Stimulated activated effector memory CD8-positive, alpha-beta T cell treated with anti-CD3 and anti-CD28 coated beads, Interleukin-12 subunit alpha, Interleukin-12 subunit beta, amount 100 ng/mL, for 72 hours (primary cell): ENCODE data around the gene MACROH2A2.
"Not testable (repeated sequence)": the region's sequence is repeated elsewhere in the genome, so short reads cannot be mapped to it uniquely, and the experiment has no call there.

Experiments
- ATAC-seq: fragments of 150-1000 bp; cut with Tn5 transposase; 2 replicates; pipeline ENCODE4 v1.10.0; 2021
- DNase-seq, 2 donors: peaks; one replicate each; pipeline ENCODE4 v3.0.0; 2021 to 2022; ENCODE audit warnings: low spot score in 2 of 2
- H3K27ac Mint-ChIP-seq: one replicate; pipeline ENCODE4 v1.8.0; 2022; ENCODE audit warnings: mild to moderate bottlenecking, mixed read lengths
- H3K36me3 Mint-ChIP-seq: one replicate; pipeline ENCODE4 v1.8.0; 2022; ENCODE audit warnings: mild to moderate bottlenecking, mixed read lengths
- H3K4me1 Mint-ChIP-seq: one replicate; pipeline ENCODE4 v1.8.0; 2022; ENCODE audit warnings: mixed read lengths
- H3K4me3 Mint-ChIP-seq: one replicate; pipeline ENCODE4 v1.8.0; 2022; ENCODE audit warnings: mild to moderate bottlenecking, mixed read lengths
- H3K9me3 Mint-ChIP-seq: one replicate; pipeline ENCODE4 v1.8.0; 2022; ENCODE audit warnings: mixed read lengths

MACROH2A2 gene

DNA sequence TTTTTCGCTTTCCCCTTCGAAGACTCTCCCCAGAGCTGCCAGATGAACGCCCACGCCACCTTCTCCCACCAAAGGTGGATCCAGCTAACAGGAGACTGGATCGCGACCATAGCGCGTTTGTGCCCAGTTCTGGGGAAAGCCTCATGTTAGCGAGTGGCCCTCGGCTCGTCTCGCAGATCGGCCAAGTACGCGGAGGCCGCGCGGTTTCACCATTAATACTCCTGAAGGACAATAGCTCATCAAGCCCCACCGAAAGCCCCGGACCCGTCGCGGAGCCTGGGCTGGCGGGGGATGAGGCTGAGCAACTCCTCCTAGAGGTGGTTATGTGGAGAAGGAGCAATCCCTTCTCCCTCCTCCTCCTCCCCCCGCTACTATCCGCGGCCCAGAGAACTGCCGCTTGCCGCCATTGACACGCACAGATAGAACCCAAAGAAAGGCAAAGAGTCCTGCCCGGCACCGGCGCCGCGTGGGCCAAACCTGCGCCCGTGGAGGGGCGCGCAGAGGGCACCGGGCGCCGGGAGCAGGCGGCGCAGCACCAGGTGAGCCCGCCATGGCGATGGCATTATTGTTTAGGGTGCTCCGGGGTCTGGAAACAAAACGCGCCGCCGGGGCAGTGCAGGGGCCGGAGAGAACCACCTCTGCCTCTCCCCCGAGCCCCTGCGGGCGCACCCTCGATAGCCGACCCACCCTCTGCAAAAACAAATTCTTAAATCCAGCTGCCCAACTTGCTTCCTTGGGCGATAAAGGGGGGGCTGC lies at the start of gene MACROH2A2:
MACROH2A2 (plus strand) TSS at position 385 of the 756 bp plus-strand sequence. CDS start 22,813 bp downstream, outside the sequence.
- Mint-ChIP-seq H3K4me1 (peaks cover 10% of the 10 kb centered on the region), H3K27ac (no peak within 1 kb of the TSS), H3K4me3 (peak within 1 kb of the TSS; percentile 73), H3K36me3 (no peaks in the 10 kb centered on the region), H3K9me3 (no peaks in the 10 kb centered on the region)
- DNase-seq (peak in 1 of 2 donors; percentile 61), ATAC-seq (peak; percentile 57)

DNA sequence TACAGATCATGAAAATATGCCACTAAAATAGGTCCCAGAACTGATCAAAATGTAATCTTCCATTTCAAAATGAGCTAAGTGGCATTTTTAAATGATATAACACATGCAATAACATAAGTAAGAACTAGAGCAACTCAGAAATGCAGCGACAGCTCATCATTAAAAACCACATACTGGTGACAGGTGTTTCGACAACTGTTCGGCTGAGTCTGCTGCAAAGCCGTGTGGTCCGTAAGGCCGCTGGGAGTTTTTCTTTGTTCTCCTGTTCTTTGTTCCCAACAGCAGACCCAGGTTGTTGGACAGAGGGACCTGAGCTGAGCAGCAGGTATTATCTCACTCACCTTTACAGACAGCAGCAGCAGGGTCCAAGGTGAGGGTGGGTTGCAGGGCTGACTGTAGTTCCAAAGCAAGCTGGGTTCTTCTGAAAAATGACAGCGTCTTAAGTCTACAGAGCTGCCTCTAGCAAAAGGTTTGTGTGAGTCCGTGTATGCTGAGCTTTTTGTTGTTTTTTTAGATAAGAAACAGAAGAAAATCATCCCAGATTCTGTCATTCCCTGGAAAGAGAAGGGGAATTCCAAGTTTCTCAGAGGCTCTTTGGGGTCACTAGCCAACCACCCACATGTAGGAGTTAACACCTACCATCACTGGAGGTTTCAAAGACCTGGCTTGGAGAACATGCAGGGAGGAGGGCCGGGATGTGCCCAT lies 45.4 kb upstream of the MACROH2A2 start:
- Mint-ChIP-seq H3K36me3 (no peaks in the 10 kb centered on the region), H3K9me3 (no peaks in the 10 kb centered on the region), H3K4me3 (no peak overlapping the region), H3K4me1 (no peaks in the 10 kb centered on the region), H3K27ac (no peak overlapping the region)
- no peak for DNase-seq
- no peak for ATAC-seq

DNA sequence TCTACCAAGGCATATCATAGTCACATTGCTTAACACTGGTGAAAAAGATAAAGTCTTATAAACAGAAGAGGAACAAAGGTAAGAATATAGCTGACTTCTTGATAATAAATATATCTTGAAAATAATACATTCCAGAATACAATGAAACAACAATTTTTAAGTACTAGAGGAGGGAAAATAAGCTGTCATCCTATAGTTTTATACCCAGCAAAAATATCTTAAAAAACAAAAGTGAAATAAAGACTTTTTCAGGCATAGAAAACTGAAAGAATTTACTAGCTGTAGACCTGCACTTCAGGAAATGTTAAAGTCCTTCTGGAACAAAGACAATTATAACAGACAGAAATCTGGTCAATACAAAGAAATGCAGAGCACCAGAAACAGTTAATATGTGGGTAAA lies 21.4 kb upstream of the MACROH2A2 start:
- no peaks in the 10 kb centered on the region for H3K4me1 Mint-ChIP-seq
- no peak overlapping the region for H3K4me3 Mint-ChIP-seq
- no peak for ATAC-seq
- no peaks in the 10 kb centered on the region for H3K36me3 Mint-ChIP-seq
- DNase-seq = no peak
- no peak overlapping the region for H3K27ac Mint-ChIP-seq
- peaks cover 21% of the 10 kb centered on the region for H3K9me3 Mint-ChIP-seq

DNA sequence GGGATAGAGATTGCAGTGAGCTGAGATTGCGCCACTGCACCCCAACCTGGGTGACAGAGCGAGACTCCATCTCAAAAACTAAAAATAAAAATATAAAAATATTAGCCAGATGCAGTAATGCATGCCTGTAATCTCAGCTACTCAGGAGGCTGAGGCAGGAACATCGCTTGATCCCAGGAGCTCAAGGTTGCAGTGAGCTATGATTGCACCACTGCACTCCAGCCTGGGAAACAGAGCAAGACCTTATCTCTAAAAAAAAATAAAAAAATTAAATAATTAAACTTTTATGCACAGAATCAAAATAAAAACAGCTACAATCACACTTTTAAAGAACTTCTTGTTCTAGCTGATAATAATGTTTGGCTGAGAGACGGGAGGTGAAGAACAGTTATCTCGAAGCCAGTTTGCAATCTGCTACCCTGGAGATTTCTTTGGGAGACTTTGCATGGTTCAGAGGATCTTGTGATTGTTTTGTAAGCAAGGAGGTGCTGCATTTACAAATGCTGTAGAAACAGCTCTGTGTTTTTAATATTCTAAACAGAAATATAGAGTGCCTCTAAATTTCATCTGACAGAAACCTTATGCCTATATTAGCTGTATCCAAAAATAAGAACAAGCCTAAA lies 19.9 kb upstream of the MACROH2A2 start:
- DNase-seq (no peak), ATAC-seq (no peak)
- no peak overlapping the region for H3K4me3 Mint-ChIP-seq
- no peaks in the 10 kb centered on the region for H3K4me1 Mint-ChIP-seq
- peaks cover 18% of the 10 kb centered on the region for H3K9me3 Mint-ChIP-seq
- no peak overlapping the region for H3K27ac Mint-ChIP-seq
- no peaks in the 10 kb centered on the region for H3K36me3 Mint-ChIP-seq

DNA sequence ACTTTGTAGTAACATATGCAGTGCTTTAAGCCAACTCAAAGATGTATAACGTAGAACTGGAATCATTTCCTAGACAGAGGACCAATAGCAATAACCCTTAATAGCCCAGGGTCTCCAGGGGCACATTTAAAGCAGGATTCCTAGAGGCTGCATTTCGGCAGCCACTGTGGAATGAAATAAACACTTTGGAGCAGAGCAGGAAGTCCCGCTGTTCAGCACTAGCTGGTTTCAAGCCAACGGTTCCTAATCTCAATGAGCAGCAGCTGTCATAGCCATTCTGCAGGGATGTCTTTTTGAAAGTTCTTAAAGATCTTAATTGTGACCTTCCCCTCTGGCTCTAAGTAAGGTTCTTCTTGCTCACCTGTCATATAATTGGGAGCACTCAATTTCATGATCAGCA lies 18.4 kb upstream of the MACROH2A2 start:
- Mint-ChIP-seq H3K4me3 (no peak overlapping the region), H3K4me1 (no peaks in the 10 kb centered on the region), H3K9me3 (peaks cover 21% of the 10 kb centered on the region), H3K27ac (no peak overlapping the region), H3K36me3 (no peaks in the 10 kb centered on the region)
- ATAC-seq (no peak), DNase-seq (no peak)

DNA sequence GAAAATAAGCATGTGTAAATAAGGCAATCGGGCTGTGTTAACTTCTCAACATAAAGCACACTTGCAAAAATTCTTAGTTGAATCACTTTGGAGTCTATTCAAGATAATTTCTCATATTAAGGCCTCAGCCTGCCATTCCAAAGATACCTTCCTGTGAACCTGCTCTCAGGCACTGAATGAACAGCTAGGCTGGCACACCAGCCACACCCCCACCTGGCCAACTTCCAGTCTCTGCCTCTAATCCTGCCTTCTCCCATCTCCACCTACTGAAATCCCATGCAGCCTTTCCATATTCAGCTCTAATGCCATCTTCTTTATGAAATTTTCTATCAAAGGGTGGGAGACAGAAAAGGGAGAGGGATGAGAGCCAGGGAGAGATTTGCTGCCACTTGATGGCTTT lies 17.1 kb upstream of the MACROH2A2 start:
- DNase-seq (no peak), ATAC-seq (no peak)
- Mint-ChIP-seq H3K9me3 (peaks cover 15% of the 10 kb centered on the region), H3K4me1 (no peaks in the 10 kb centered on the region), H3K36me3 (no peaks in the 10 kb centered on the region), H3K27ac (no peak overlapping the region), H3K4me3 (no peak overlapping the region)

DNA sequence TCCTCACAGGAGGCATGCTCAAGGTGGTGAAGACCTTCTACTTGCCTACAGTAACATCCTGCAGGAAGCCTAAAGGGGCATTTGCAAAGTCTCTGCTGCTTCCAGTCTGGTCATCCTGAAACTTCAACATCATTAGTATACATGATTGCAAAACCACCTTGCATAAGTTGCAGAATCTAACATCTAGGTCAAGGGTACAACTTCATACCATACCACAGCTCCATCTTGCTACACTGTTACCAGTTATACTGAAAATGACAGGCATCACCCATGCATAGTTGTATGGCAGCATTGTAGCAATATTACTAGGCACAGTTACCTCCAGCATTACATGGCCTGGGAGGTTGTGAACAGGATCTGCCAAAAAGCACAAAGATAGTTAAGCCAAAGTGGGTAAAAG lies 13.7 kb upstream of the MACROH2A2 start:
- Mint-ChIP-seq H3K4me1 (no peaks in the 10 kb centered on the region), H3K4me3 (no peak overlapping the region), H3K36me3 (no peaks in the 10 kb centered on the region), H3K9me3 (peaks cover 13% of the 10 kb centered on the region), H3K27ac (no peak overlapping the region)
- ATAC-seq = peak; percentile 40
- DNase-seq = no peak

DNA sequence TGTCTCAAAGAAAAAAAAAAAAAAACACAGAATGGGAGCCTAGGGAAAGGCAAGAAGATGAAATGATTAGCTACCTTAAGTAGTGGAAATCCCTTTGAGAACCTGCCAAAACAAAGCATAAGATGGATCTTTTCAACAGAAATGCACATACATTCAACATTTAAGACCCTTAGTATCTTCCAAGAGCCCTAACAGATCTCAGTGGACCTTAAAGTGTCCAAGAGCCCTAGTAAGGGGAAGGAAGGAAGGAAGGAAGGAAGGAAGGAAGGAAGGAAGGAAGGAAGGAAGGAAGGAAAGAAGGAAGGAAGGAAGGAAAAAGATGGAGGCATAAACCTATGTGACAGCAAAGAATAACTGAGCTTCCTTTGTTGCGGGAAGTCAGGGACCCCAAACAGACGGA lies 11.6 kb upstream of the MACROH2A2 start:
- Mint-ChIP-seq H3K9me3 (peaks cover 13% of the 10 kb centered on the region), H3K4me3 (no peak overlapping the region), H3K4me1 (no peaks in the 10 kb centered on the region)

DNA sequence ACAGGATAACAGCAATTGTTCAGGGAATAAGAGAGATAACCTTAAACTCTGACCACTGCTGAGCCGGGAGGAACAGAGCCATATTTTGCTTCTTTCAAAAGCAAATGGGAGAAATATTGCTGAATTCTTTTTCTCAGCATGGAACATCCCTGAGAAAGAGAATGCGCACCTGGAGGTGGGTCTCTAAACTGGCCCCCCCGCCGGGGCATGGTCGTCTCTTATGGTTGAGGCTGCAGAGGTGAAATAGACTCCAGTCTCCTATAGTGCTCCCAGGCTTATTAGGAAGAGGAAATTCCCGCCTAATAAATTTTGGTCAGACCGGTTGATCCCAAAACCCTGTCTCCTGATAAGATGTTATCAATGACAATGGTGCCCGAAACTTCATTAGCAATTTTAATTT lies 10.9 kb upstream of the MACROH2A2 start:
- peaks cover 13% of the 10 kb centered on the region for H3K9me3 Mint-ChIP-seq
- H3K4me1 Mint-ChIP-seq, H3K36me3 Mint-ChIP-seq, DNase-seq, ATAC-seq, H3K4me3 Mint-ChIP-seq, H3K27ac Mint-ChIP-seq: not testable (repeated sequence)

More for the DNA sequence above, 11.6 kb upstream of the MACROH2A2 start:
- no peak for ATAC-seq
- DNase-seq = no peak
- H3K27ac Mint-ChIP-seq = no peak overlapping the region
- no peaks in the 10 kb centered on the region for H3K36me3 Mint-ChIP-seq

DNA sequence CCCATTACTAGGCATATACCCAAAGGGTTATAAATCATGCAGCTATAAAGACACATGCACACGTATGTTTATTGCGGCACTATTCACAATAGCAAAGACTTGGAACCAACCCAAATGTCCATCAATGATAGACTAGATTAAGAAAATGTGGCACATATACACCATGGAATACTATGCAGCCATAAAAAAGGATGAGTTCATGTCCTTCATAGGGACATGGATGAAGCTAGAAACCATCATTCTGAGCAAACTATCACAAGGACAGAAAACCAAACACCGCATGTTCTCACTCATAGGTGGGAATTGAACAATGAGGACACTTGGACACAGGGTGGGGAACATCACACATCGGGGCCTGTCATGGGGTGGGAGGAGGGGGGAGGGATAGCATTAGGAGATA lies 5.6 kb upstream of the MACROH2A2 start:
- H3K27ac Mint-ChIP-seq = not testable (repeated sequence)

DNA sequence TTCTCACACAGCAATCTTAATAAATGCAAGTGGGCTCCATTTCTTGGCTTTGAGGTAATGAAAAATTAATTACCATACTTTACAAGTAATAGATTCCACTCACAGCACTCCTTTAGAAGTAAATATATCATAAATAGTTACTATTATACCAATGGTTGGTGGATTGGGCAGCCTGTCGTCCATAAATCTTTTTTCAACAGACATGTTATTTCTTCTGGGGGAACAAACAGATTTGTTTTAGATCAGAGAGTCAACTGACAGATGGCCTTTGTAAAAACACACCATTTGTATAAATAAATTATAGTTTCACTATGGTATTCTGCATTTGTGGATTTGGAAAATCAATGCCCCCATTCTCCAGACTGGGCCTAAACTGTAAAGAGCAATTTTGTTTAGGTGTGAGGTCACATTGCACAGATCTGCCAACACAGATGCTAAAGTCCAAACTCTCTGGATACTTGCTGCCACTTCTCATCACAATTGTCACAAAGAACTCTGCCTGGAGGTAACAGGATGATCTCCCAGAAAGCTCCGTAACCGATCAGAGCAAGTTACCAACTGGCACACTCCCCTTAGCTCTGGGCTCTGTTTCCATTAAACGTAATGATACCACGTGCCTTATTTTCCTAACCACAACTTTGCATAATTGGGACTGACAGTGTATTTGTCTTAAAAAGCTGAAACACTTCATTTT lies 4.5 kb upstream of the MACROH2A2 start:
- no peak overlapping the region for H3K4me3 Mint-ChIP-seq
- peaks cover 10% of the 10 kb centered on the region for H3K4me1 Mint-ChIP-seq
- no peaks in the 10 kb centered on the region for H3K36me3 Mint-ChIP-seq
- DNase-seq = no peak
- H3K9me3 Mint-ChIP-seq = no peaks in the 10 kb centered on the region
- no peak for ATAC-seq
- no peak overlapping the region for H3K27ac Mint-ChIP-seq

More for the DNA sequence above, 5.6 kb upstream of the MACROH2A2 start:
- H3K9me3 Mint-ChIP-seq, DNase-seq, H3K36me3 Mint-ChIP-seq, H3K4me3 Mint-ChIP-seq, ATAC-seq, H3K4me1 Mint-ChIP-seq: not testable (repeated sequence)

DNA sequence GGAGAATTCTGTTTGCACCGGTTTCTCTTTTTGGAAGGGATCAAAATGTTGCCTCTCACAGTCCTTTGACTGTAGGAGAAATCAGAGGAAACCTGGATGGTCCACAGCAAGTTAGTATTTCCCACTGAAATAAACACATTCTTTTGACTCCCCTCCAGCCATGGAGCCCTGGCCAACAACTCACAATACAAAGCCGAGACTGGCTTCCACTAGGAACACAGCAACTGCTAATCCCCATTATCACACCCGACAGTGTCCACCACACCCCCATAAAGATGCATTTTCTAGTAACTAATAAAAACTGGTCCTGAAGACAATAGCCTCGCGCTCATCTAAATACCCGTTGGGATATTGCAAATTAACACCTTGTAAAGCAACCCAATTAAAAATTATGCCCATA lies 798 bp upstream of the MACROH2A2 start:
- peak overlapping the region; percentile 73 for H3K4me3 Mint-ChIP-seq
- no peak overlapping the region for H3K27ac Mint-ChIP-seq
- no peak for DNase-seq
- ATAC-seq = no peak
- H3K9me3 Mint-ChIP-seq = no peaks in the 10 kb centered on the region
- H3K36me3 Mint-ChIP-seq = no peaks in the 10 kb centered on the region
- H3K4me1 Mint-ChIP-seq = peaks cover 10% of the 10 kb centered on the region

DNA sequence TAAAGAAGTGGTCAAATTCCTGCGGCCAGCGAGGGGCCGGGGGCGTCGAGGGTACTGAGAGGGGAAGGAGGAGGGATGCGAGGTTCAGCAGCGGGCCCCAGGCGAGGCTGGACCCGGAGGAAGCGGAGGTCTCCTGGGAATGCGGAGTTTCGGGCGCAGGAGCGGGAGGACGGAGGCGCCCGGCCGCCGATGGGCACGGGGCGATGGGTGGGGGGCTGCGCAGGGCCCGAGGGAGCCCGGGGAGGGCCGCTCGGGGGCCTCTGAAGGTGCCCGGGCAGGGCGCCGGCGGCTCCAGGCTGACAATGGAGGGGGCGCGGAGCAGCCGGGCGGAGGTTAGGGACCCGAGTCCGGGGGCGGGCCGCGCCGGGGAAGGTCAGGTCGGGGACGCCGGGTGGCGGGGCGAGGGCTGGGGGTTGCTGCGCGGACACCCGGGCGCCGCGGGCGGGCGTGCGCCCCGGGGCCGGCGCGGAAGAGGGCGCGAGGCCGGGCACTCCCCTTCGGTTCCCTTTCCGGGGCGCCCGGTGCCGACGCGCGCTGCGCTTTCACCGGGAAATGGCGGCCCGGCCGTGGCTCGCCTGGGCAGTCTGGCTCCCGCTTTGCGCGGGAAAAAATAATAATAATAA lies 683 bp downstream of the MACROH2A2 start:
- Mint-ChIP-seq H3K27ac (no peak overlapping the region), H3K9me3 (no peaks in the 10 kb centered on the region), H3K4me1 (peaks cover 10% of the 10 kb centered on the region), H3K4me3 (peak overlapping the region; percentile 73), H3K36me3 (no peaks in the 10 kb centered on the region)
- ATAC-seq (peak; percentile 57), DNase-seq (peak in 1 of 2 donors; percentile 67)

DNA sequence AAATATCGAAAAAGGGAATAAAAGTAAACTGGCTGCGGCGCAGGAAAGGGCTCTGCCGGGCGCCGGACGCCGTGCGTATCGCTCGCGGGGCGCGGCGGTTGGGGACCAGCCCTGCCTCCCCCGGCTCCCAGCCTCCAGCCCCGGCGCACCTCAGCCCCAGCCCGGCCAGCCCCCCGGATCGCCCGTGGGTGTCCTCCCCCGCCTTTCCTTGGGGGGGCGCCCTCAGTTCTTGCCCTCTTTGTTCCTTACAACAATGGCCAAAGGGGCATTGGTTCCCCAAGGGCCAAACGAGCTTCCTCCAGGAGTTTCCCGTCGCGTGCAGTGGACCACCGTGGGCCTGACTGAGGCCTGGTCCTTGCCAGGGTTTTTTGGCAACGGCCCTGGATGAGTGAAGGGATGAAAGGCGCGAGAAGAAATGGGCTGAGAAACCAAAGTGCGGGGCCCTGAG lies 1.2 kb downstream of the MACROH2A2 start:
- Mint-ChIP-seq H3K4me1 (peaks cover 10% of the 10 kb centered on the region), H3K9me3 (no peaks in the 10 kb centered on the region), H3K36me3 (no peaks in the 10 kb centered on the region), H3K4me3 (peak overlapping the region; percentile 73), H3K27ac (no peak overlapping the region)
- DNase-seq (peak in 1 of 2 donors; percentile 65), ATAC-seq (peak; percentile 40)

DNA sequence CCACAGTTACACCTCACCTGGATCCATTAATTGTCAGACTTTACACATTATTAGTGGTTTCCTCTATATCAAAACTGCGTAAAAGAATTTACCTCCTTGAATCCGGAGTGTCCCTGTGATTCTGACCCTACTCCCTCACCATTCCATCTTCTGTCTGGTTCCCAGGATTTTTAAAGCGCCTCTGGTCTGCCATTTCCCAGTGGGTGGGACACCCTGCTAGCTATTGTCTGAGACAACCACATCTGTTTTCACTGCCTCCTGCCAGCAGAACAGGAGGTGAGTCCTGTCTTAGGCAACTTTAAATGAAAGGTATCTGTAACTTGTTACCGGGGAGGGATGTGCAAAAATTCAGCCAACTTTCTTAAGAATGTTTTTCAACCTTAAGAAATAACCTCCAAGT lies 2.3 kb downstream of the MACROH2A2 start:
- ATAC-seq = no peak
- Mint-ChIP-seq H3K9me3 (no peaks in the 10 kb centered on the region), H3K27ac (no peak overlapping the region), H3K36me3 (no peaks in the 10 kb centered on the region), H3K4me1 (peaks cover 10% of the 10 kb centered on the region), H3K4me3 (no peak overlapping the region)
- DNase-seq = no peak
